Caco-2 (cell line): ENCODE results near the gene RAD51B. TPM values are rescaled to one million over a fixed set of nuclear protein-coding genes. Genes with fewer than 3 reads are reported as not detected.

Experiments
- BruUV-seq: library from RNA; stranded (reverse); fragments of 400-500 nt; replicated peaks from 2 replicates; lab custom pipeline; 2021; lab: Mats Ljungman, UMichigan
- CTCF ChIA-PET: fragments of 300-600 bp; sonication (Branson Sonifier 250); formaldehyde crosslinking; loops from one replicate; lab custom pipeline; 2022; ENCODE audit warnings: antibody characterized with exemption; lab: Charles Lee
- POLR2A ChIA-PET: fragments of 300-600 bp; sonication (Branson Sonifier 250); formaldehyde crosslinking; loops from one replicate; lab custom pipeline; 2022; ENCODE audit warnings: antibody characterized with exemption; lab: Charles Lee
- DNase-seq, 2 experiments: peaks; one replicate each; pipeline versions ENCODE4 v3.0.0 to v3.0.0-alpha.2; 2020 to 2022
- H3K27me3 ChIP-seq: replicated peaks from 2 replicates; pipeline ENCODE4 v1.6.0; 2011; ENCODE audit warnings: low read length; ENCODE audit not compliant: control insufficient read depth, insufficient read depth
- H3K36me3 ChIP-seq: 2 replicates; pipeline ENCODE4 v1.5.1; 2011; ENCODE audit warnings: low read length; ENCODE audit not compliant: control insufficient read depth, insufficient read depth
- H3K4me1 ChIP-seq: fragments of 250-450 bp; sonication (Bioruptor Pico); 2 replicates; pipeline ENCODE4 v1.5.1; 2020; ENCODE audit warnings: mild to moderate bottlenecking
- H3K4me3 ChIP-seq: 2 replicates; pipeline ENCODE4 v1.5.1; 2011; ENCODE audit warnings: low read depth, mild to moderate bottlenecking, control low read depth, low read length
- H3K9me3 ChIP-seq: fragments of 250-450 bp; sonication (Bioruptor Pico); 2 replicates; pipeline ENCODE4 v1.5.1; 2020; ENCODE audit warnings: mild to moderate bottlenecking, moderate library complexity
- H3K27ac Mint-ChIP-seq: one replicate; pipeline ENCODE4 v1.8.0; 2022; ENCODE audit warnings: mixed read lengths; ENCODE audit not compliant: unreplicated experiment
- H3K27me3 Mint-ChIP-seq: one replicate; pipeline ENCODE4 v1.8.0; 2022; ENCODE audit warnings: mixed read lengths; ENCODE audit not compliant: insufficient read depth, unreplicated experiment
- H3K36me3 Mint-ChIP-seq: one replicate; pipeline ENCODE4 v1.8.0; 2022; ENCODE audit warnings: mild to moderate bottlenecking, mixed read lengths; ENCODE audit not compliant: insufficient read depth, unreplicated experiment
- H3K4me1 Mint-ChIP-seq: one replicate; pipeline ENCODE4 v1.8.0; 2022; ENCODE audit warnings: low read depth, mixed read lengths; ENCODE audit not compliant: unreplicated experiment
- H3K4me3 Mint-ChIP-seq: one replicate; pipeline ENCODE4 v1.8.0; 2022; ENCODE audit warnings: mild to moderate bottlenecking, moderate library complexity, mixed read lengths; ENCODE audit not compliant: unreplicated experiment
- H3K9me3 Mint-ChIP-seq: one replicate; pipeline ENCODE4 v1.8.0; 2022; ENCODE audit warnings: mixed read lengths; ENCODE audit not compliant: unreplicated experiment
- intact Hi-C: fragments of 100-400 bp; cut with micrococcal nuclease; formaldehyde crosslinking; loops from one replicate; pipeline ENCODE4 v1.10.0; 2022; ENCODE audit not compliant: unreplicated experiment
- total RNA-seq: library from RNA; stranded (reverse); gene quantifications from 2 replicates; pipeline ENCODE4 v1.2.3, GENCODE V29; 2022
- TF ChIP-seq, protein P1 (sequence below), 2 experiments: fragments of 200-600 bp in 1 of 2; IDR thresholded peaks; 1 replicate in 1 of 2; 2 replicates in 1 of 2; pipeline versions ENCODE4 v1.5.1 to v1.8.0; 2011 to 2022; ENCODE audit warnings: antibody characterized with exemption in 1 of 2, control low read depth in 1 of 2, inconsistent platforms in 1 of 2, low read depth in 1 of 2, low read length in 1 of 2, mild to moderate bottlenecking in 1 of 2, moderate library complexity in 1 of 2; ENCODE audit not compliant: insufficient read depth in 1 of 2, severe bottlenecking in 1 of 2, unreplicated experiment in 1 of 2

Gene RAD51B
- total RNA-seq, 1 experiment from 2014 or later, result 16.7 TPM

DNA sequence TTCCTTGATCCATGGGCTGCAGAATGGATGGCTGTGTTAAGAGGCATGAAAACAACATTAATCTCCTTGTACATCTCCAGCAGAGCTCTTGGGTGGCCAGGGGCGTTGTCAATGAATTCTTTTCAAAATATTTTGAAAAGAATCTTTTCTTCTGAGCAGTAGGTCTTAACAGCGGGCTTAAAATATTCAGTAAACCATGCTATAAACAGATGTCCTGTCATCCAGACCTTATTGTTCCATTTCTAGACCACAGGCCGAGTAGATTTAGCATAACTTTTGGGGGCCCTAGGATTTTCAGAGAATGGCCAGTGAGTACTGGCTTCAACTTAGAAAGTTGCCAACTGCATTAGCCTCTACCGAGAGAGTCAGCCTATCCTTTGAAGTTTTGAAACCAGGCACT lies 130.2 kb downstream of the RAD51B start:
- no peak overlapping the region for H3K27ac Mint-ChIP-seq
- Histone ChIP-seq H3K4me3 (no peak overlapping the region), H3K27me3 (no peaks in the 10 kb centered on the region), H3K9me3 (no peaks in the 10 kb centered on the region), H3K36me3 (no peaks in the 10 kb centered on the region), H3K4me1 (no peaks in the 10 kb centered on the region)
- no peaks in the 10 kb centered on the region for H3K36me3 Mint-ChIP-seq
- H3K4me1 Mint-ChIP-seq, result no peaks in the 10 kb centered on the region
- no peak overlapping the region for H3K4me3 Mint-ChIP-seq
- no peak for DNase-seq
- no TSS peak for BruUV-seq
- no peaks in the 10 kb centered on the region for H3K9me3 Mint-ChIP-seq
- TF ChIP-seq, protein P1, sequence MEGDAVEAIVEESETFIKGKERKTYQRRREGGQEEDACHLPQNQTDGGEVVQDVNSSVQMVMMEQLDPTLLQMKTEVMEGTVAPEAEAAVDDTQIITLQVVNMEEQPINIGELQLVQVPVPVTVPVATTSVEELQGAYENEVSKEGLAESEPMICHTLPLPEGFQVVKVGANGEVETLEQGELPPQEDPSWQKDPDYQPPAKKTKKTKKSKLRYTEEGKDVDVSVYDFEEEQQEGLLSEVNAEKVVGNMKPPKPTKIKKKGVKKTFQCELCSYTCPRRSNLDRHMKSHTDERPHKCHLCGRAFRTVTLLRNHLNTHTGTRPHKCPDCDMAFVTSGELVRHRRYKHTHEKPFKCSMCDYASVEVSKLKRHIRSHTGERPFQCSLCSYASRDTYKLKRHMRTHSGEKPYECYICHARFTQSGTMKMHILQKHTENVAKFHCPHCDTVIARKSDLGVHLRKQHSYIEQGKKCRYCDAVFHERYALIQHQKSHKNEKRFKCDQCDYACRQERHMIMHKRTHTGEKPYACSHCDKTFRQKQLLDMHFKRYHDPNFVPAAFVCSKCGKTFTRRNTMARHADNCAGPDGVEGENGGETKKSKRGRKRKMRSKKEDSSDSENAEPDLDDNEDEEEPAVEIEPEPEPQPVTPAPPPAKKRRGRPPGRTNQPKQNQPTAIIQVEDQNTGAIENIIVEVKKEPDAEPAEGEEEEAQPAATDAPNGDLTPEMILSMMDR (IDR thresholded peaks at IDR 0.05; ENCODE audit: insufficient read depth in 1 of 2, low read depth in 1 of 2, low read length in 1 of 2, severe bottlenecking in 1 of 2, unreplicated experiment in 1 of 2), result no peak
- ChIA-PET POLR2A (no interaction called here), CTCF (no interaction called here)
- intact Hi-C loops, result loop anchor here (5.0 kb wide), 1 partner anchor 33 kb away; no protein-coding TSS in a partner anchor
- no peaks in the 10 kb centered on the region for H3K27me3 Mint-ChIP-seq

DNA sequence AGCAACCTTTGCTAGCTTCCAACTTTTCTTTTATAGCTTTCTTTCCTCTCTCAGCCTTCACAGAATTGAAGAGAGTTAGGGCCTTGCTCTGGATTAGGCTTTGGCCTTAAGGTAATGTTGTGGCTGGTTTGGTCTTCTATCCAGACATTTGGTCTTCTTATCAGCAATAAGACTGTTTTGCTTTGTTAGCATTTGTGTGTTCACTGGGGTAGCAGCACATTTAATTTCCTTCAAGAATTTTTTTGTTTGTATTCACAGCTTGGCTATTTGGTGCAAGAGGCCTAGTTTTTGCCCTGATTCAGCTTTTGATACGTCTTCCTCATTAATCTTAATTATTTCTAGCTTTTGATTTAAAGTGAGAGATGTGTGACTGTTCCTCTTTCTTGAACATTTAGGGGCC lies 130.8 kb downstream of the RAD51B start:
- TF ChIP-seq, protein P1 (IDR thresholded peaks at IDR 0.05; ENCODE audit: insufficient read depth in 1 of 2, low read depth in 1 of 2, low read length in 1 of 2, severe bottlenecking in 1 of 2, unreplicated experiment in 1 of 2), result no peak
- BruUV-seq, result no TSS peak

DNA sequence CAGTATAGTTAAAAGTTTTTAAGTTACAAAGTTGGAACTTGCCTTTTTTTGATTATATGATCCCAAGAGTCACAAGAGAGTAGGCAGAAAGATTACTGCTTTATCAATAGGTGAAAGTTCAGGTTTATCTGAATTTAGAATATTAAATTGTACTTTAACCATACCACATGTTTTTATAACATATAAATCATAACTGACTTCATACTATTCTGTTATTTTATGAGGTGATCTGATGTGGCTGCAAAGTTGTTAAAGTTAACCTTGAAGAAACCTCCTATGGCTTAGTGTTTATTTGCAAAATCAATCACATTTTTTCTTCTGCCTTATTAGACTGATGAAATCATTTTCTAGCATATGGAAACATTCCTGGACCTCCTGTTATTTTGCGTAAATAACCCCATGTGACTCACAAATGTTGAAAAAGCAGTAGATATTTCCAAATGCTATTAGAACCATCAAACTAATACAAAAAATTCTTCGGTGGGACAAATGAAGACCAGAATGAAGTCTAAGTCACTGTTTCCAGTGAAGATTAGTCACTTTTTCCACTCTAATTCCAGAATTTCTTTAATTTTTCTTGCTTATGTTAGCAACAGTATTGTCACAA lies 132.1 kb downstream of the RAD51B start:
- DNase-seq, result no peak
- POLR2A ChIA-PET, result no interaction called here
- H3K36me3 ChIP-seq, result no peaks in the 10 kb centered on the region
- no peaks in the 10 kb centered on the region for H3K27me3 ChIP-seq
- H3K4me1 Mint-ChIP-seq, result no peaks in the 10 kb centered on the region
- no peak overlapping the region for H3K4me3 Mint-ChIP-seq
- H3K4me1 ChIP-seq, result no peaks in the 10 kb centered on the region
- intact Hi-C loops, result no loop called here
- H3K27ac Mint-ChIP-seq, result no peak overlapping the region
- H3K4me3 ChIP-seq, result no peak overlapping the region
- no peaks in the 10 kb centered on the region for H3K36me3 Mint-ChIP-seq
- CTCF ChIA-PET, result no interaction called here
- TF ChIP-seq, protein P1 (IDR thresholded peaks at IDR 0.05; ENCODE audit: insufficient read depth in 1 of 2, low read depth in 1 of 2, low read length in 1 of 2, severe bottlenecking in 1 of 2, unreplicated experiment in 1 of 2), result no peak
- no TSS peak for BruUV-seq
- no peaks in the 10 kb centered on the region for H3K9me3 ChIP-seq
- no peaks in the 10 kb centered on the region for H3K27me3 Mint-ChIP-seq
- no peaks in the 10 kb centered on the region for H3K9me3 Mint-ChIP-seq

More for the DNA sequence above, 130.8 kb downstream of the RAD51B start:
- no peaks in the 10 kb centered on the region for H3K4me1 Mint-ChIP-seq
- CTCF ChIA-PET, result no interaction called here
- H3K9me3 Mint-ChIP-seq, result no peaks in the 10 kb centered on the region
- Histone ChIP-seq H3K4me1 (no peaks in the 10 kb centered on the region), H3K36me3 (no peaks in the 10 kb centered on the region), H3K27me3 (no peaks in the 10 kb centered on the region), H3K4me3 (no peak overlapping the region), H3K9me3 (no peaks in the 10 kb centered on the region)
- intact Hi-C loops, result no loop called here
- H3K27ac Mint-ChIP-seq, result no peak overlapping the region
- DNase-seq, result no peak
- H3K4me3 Mint-ChIP-seq, result no peak overlapping the region
- POLR2A ChIA-PET, result no interaction called here
- no peaks in the 10 kb centered on the region for H3K36me3 Mint-ChIP-seq
- H3K27me3 Mint-ChIP-seq, result no peaks in the 10 kb centered on the region
